Panc1 (cell line): ENCODE results near the gene RAB21.

Source experiments
- POLR2AphosphoS5 ChIP-seq: IDR thresholded peaks from 2 replicates; pipeline ENCODE4 v1.6.1; 2012; ENCODE audit warnings: mild to moderate bottlenecking, low read depth, low read length, moderate library complexity
- TF ChIP-seq, protein P1 (sequence below): fragments of 450-650 bp; IDR thresholded peaks from 2 replicates; pipeline ENCODE4 v1.5.1; 2017; ENCODE audit warnings: mild to moderate bottlenecking

DNA sequence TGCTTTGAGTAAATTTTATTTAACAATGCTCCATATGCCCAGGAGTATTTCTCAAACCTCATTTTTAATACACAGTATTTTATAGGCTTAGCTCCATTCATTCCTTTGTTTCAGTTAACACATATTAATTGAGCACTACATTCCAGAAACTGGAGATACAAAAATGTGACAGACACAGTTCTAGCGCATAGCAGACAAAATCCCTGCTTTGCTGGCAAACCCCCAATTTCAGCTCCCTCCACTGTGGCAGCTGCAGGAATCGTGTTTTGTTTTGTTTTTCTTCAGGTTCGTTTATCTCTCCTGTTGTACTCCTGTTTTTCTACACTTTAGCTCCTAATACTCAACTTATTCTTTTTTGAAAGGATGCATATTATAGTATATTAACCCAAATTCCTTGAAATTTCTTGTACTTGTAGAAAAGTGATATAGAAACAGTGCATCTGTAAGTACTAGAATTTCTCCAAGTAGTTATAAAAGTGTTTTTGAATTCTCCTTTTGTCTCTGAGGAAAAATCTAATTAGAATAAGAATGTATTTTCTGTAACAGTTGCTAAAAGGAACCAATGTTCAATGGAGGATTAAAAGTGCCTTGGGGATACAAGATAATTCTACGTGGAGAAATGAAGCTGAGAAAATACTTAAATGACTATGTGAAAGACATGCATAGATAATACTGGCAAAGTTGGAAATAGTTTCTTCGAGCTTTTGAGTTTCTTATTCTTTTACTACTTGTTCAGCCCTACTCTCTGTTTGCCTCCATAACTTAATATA lies 6.4 kb upstream of the RAB21 start:
- TF ChIP-seq, protein P1, sequence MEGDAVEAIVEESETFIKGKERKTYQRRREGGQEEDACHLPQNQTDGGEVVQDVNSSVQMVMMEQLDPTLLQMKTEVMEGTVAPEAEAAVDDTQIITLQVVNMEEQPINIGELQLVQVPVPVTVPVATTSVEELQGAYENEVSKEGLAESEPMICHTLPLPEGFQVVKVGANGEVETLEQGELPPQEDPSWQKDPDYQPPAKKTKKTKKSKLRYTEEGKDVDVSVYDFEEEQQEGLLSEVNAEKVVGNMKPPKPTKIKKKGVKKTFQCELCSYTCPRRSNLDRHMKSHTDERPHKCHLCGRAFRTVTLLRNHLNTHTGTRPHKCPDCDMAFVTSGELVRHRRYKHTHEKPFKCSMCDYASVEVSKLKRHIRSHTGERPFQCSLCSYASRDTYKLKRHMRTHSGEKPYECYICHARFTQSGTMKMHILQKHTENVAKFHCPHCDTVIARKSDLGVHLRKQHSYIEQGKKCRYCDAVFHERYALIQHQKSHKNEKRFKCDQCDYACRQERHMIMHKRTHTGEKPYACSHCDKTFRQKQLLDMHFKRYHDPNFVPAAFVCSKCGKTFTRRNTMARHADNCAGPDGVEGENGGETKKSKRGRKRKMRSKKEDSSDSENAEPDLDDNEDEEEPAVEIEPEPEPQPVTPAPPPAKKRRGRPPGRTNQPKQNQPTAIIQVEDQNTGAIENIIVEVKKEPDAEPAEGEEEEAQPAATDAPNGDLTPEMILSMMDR: no peak
- no peak for TF ChIP-seq POLR2AphosphoS5
